ENCODE measurements around the gene ECHS1.

- no peak for TF ChIP-seq CTCF (IDR thresholded peaks at IDR 0.05)
- TF ChIP-seq POLR2AphosphoS5 (IDR thresholded peaks at IDR 0.05): no peak
- no peak for TF ChIP-seq POLR2A (IDR thresholded peaks at IDR 0.05)
- no peak for TF ChIP-seq EP300 (IDR thresholded peaks at IDR 0.05)
Observed at GRCh38 chr10:133336118-133336576, 37.0 kb downstream of the ECHS1 start.

All from stomach (tissue), 4 donors.